HG03520 (cell line): ENCODE measurements around the gene TRA2A.
"Not testable (repeated sequence)": the region's sequence is repeated elsewhere in the genome, so short reads cannot be mapped to it uniquely, and the experiment has no call there.

ENCODE experiments used
- ATAC-seq: cut with Tn5 transposase; IDR thresholded peaks from one replicate; pipeline ENCODE4 v1.9.1; 2021; ENCODE audit warnings: mild to moderate bottlenecking, moderate library complexity; ENCODE audit not compliant: unreplicated experiment

TRA2A gene

GRCh38 chr7:23531794-23532489 is at the start of gene TRA2A:
Gene TRA2A, minus strand, starts transcription at chr7:23531981. Its CDS starts 157 bp downstream, at chr7:23531824.
- peak; percentile 80 for ATAC-seq

- peak; percentile 89 for ATAC-seq
Observed at GRCh38 chr7:23570592-23571200, 38.9 kb upstream of the TRA2A start.

- ATAC-seq = no peak
Observed at GRCh38 chr7:23558303-23558702, 26.5 kb upstream of the TRA2A start.

GRCh38 chr7:23547662-23548061 is 15.9 kb upstream of the TRA2A start:
- no peak for ATAC-seq

GRCh38 chr7:23546897-23547572 is 15.3 kb upstream of the TRA2A start:
- ATAC-seq = peak; percentile 55

GRCh38 chr7:23545493-23545892 is 13.7 kb upstream of the TRA2A start:
- no peak for ATAC-seq

GRCh38 chr7:23544913-23545354 is 13.2 kb upstream of the TRA2A start:
- ATAC-seq = peak; percentile 67

GRCh38 chr7:23542752-23543151 is 11.0 kb upstream of the TRA2A start:
- ATAC-seq = no peak

- ATAC-seq = no peak
Observed at GRCh38 chr7:23539494-23539907, 7.7 kb upstream of the TRA2A start.

- ATAC-seq = no peak
Observed at GRCh38 chr7:23538301-23538700, 6.5 kb upstream of the TRA2A start.

GRCh38 chr7:23533238-23533604 is 1.4 kb upstream of the TRA2A start:
- no peak for ATAC-seq

GRCh38 chr7:23532490-23533237 is 883 bp upstream of the TRA2A start:
- ATAC-seq = no peak

- peak; percentile 17 for ATAC-seq
Observed at GRCh38 chr7:23531050-23531793, 559 bp downstream of the TRA2A start.

GRCh38 chr7:23530405-23530804 is 1.4 kb downstream of the TRA2A start:
- peak; percentile 38 for ATAC-seq

- ATAC-seq = no peak
Observed at GRCh38 chr7:23529262-23529859, 2.4 kb downstream of the TRA2A start.

- not testable (repeated sequence) for ATAC-seq
Observed at GRCh38 chr7:23525611-23526010, 6.2 kb downstream of the TRA2A start.

- no peak for ATAC-seq
Observed at GRCh38 chr7:23524473-23524872, 7.3 kb downstream of the TRA2A start.

- no peak for ATAC-seq
Observed at GRCh38 chr7:23523486-23524075, 8.2 kb downstream of the TRA2A start.

- no peak for ATAC-seq
Observed at GRCh38 chr7:23520582-23520981, 11.2 kb downstream of the TRA2A start.

GRCh38 chr7:23514755-23515154 is 17.0 kb downstream of the TRA2A start:
- ATAC-seq = no peak
